WTC11 (cell line): ENCODE measurements around the gene ENC1.

Source experiments
- JUN ChIP-seq: sonication (generic); formaldehyde crosslinking; IDR thresholded peaks from 2 replicates; pipeline ENCODE4 v1.8.0; 2023; ENCODE audit warnings: mild to moderate bottlenecking, missing genetic modification reagents
- NR3C1 ChIP-seq: sonication (generic); formaldehyde crosslinking; conservative IDR thresholded peaks from 2 replicates; pipeline ENCODE4 v1.8.1; 2023; ENCODE audit warnings: low read depth, mild to moderate bottlenecking, missing genetic modification reagents
- TEAD4 ChIP-seq: sonication (generic); formaldehyde crosslinking; IDR thresholded peaks from 2 replicates; pipeline ENCODE4 v1.8.0; 2022; ENCODE audit warnings: mild to moderate bottlenecking, missing genetic modification reagents
- TF ChIP-seq, protein P1 (sequence below): sonication (generic); formaldehyde crosslinking; IDR thresholded peaks from 2 replicates; pipeline ENCODE4 v1.8.0; 2022; ENCODE audit warnings: missing genetic modification reagents
- TF ChIP-seq, protein P2 (sequence below): fragments of 200-600 bp; IDR thresholded peaks from 2 replicates; pipeline ENCODE4 v1.8.0; 2022; ENCODE audit warnings: antibody characterized with exemption

DNA sequence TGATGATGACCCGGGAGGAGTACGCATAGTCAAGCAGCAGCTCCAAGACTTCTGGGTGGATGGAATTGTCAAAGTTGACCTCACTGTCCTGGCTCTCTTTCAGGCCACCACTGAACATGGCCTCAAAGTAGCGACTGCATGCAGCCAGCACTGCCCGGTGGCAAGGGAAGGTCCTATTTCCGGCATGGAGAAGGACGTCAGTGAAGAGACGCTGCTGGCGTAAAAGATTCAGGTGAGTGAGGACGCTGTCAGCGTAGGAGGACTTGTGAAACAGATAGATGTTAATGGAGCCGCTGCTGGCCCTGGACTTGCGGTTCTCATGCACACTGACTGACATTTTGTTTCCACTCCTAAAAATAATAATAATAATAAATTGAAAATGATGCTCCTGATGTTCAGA is 4.4 kb downstream of the ENC1 start:
- no peak for TF ChIP-seq NR3C1
- TF ChIP-seq, protein P1, sequence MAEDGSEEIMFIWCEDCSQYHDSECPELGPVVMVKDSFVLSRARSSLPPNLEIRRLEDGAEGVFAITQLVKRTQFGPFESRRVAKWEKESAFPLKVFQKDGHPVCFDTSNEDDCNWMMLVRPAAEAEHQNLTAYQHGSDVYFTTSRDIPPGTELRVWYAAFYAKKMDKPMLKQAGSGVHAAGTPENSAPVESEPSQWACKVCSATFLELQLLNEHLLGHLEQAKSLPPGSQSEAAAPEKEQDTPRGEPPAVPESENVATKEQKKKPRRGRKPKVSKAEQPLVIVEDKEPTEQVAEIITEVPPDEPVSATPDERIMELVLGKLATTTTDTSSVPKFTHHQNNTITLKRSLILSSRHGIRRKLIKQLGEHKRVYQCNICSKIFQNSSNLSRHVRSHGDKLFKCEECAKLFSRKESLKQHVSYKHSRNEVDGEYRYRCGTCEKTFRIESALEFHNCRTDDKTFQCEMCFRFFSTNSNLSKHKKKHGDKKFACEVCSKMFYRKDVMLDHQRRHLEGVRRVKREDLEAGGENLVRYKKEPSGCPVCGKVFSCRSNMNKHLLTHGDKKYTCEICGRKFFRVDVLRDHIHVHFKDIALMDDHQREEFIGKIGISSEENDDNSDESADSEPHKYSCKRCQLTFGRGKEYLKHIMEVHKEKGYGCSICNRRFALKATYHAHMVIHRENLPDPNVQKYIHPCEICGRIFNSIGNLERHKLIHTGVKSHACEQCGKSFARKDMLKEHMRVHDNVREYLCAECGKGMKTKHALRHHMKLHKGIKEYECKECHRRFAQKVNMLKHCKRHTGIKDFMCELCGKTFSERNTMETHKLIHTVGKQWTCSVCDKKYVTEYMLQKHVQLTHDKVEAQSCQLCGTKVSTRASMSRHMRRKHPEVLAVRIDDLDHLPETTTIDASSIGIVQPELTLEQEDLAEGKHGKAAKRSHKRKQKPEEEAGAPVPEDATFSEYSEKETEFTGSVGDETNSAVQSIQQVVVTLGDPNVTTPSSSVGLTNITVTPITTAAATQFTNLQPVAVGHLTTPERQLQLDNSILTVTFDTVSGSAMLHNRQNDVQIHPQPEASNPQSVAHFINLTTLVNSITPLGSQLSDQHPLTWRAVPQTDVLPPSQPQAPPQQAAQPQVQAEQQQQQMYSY: no peak
- TF ChIP-seq TEAD4 (CRISPR knock-in tag): no peak
- no peak for TF ChIP-seq JUN (CRISPR knock-in tag)
- TF ChIP-seq, protein P2, sequence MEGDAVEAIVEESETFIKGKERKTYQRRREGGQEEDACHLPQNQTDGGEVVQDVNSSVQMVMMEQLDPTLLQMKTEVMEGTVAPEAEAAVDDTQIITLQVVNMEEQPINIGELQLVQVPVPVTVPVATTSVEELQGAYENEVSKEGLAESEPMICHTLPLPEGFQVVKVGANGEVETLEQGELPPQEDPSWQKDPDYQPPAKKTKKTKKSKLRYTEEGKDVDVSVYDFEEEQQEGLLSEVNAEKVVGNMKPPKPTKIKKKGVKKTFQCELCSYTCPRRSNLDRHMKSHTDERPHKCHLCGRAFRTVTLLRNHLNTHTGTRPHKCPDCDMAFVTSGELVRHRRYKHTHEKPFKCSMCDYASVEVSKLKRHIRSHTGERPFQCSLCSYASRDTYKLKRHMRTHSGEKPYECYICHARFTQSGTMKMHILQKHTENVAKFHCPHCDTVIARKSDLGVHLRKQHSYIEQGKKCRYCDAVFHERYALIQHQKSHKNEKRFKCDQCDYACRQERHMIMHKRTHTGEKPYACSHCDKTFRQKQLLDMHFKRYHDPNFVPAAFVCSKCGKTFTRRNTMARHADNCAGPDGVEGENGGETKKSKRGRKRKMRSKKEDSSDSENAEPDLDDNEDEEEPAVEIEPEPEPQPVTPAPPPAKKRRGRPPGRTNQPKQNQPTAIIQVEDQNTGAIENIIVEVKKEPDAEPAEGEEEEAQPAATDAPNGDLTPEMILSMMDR: no peak
